Measurements from ENCODE around the gene NAALADL2. TPM values are rescaled to one million over a fixed set of nuclear protein-coding genes. Genes with fewer than 3 reads are reported as not detected.

Gene NAALADL2
- total RNA-seq, 1 donor from 2014 or later: 10.6 TPM

- DNase-seq: no peak
Observed at GRCh38 chr3:175695251-175695650, 836.1 kb downstream of the NAALADL2 start.

GRCh38 chr3:175702956-175703355, 843.8 kb downstream of the NAALADL2 start:
- DNase-seq: no peak

DNA sequence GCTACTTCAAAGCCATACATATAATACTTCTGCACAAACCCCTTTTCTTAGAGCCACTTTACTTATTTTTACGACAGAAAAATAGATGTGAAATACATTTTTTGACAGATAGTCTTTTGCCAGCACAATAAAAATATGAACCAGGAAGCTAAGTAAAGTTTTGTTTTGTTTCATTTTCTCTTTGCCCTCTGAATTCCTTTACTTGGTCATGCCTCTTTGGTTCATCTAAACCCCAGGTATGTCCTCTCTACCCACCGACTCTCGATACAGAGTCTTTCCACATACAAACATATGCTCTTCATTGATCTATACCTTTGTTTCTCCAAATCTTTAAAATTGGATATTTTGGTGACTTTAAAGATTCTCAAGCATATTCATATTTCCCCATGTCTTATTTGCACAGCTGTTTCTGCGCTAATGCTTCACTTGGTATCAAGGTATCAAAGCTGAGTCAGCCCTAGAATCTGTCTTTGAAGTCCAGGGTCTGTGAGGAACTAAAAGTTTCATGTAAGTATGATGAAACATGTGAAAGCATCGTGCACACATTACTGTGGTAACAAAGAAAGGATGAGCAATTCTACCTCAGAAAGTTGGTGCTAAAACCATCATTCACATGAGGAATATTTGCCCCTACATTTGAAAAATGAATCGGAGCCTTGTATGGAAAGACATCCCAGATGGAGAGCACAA, 845.4 kb downstream of the NAALADL2 start:
- DNase-seq: no peak

- no peak for DNase-seq
Observed at GRCh38 chr3:175713268-175713667, 854.1 kb downstream of the NAALADL2 start.

DNA sequence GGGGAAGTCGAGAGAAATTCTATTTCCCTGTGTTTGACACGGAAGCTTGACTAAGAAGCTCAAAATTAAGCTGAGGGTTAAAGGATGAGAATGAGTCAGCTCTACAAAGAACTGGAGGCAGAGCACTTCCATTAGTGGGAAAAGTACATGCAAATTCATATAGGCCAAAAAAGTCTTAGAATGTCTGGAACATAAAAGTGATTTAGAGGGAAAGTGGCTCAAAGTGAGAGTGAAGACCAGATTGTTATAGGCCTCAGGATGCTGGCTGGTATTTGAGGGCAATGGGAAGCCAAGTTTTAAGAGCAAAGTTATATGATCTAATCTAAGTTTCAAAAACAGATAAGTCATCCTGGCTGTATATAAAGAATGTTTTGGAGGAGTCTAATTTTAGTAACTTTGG, 857.3 kb downstream of the NAALADL2 start:
- no peak for DNase-seq

DNA sequence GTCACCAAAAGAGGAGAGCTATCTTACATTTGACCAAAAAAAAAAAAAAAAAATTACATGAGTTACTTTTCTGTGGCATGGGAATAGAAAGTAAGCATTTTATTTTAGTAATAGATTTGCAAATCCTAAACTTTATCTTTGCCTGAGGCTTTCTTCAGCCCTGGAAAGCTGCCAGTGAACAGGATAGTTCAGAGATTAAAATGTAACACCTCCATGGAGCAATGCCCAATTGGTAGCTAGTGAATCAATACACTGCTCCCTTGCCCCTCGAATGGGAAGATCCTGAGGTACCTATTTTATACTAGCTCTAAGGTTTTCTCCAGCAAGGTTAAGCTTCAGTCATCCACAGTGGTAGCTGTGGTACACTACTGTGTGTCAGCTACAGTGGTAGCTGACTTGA, 867.1 kb downstream of the NAALADL2 start:
- DNase-seq: no peak

DNA sequence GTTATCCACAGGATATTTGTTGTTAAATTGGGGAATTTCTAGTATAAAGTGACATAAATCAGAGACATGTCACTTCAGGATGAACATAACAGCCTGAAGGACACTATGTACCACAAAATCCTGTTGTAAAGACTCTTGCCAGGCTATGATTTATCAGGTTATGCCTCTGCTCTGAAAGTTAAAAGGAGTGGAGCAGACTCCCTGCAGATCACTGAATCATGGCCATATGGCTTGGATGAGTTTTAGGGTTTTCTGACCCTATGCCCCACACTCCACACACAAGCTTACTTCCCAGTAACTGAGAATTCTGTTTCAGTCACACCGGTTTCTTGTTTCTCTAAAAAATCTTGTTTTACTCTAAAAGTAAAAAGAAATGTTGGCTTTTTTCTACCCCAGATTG, 869.4 kb downstream of the NAALADL2 start:
- no peak for DNase-seq

GRCh38 chr3:175729466-175729865, 870.3 kb downstream of the NAALADL2 start:
- no peak for DNase-seq

- DNase-seq: no peak
Observed at GRCh38 chr3:175731543-175731942, 872.4 kb downstream of the NAALADL2 start.

DNA sequence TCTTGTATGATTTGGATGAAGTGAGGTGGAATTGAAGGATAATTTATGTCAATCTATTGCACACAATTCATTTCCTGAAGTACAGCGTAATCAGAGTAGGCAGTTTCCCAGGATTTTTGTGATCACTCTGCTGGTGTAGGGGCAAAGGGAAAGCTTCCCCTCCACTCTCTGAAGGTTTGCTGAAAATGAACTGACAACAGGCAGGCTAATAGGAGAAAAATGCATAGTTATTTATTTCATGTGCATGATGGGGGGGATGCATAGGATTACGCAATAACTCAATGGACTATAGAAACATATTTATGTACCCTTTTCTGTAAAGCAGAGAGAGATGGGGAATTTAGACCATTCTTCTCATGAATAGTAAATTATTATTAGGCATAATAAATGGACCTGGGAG, 872.9 kb downstream of the NAALADL2 start:
- DNase-seq: no peak

DNA sequence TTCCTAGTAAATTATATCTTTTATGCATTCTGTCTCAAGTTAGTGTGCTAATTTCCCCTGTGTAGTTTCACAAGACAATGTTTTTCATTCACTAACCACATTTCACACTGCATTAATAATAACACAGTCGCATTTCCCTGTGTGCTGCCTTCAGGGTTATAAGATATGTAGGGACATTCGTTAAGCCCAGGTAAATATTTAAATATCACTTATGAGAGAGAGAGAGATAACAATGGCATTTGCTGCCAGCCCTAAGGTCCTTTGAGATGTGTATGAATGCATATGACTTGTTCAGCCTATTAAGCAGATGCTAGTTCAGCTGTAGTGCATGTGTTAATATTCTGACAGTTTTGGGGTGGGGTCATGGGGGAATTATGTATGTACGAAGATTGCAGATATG, 876.7 kb downstream of the NAALADL2 start:
- no peak for DNase-seq

DNA sequence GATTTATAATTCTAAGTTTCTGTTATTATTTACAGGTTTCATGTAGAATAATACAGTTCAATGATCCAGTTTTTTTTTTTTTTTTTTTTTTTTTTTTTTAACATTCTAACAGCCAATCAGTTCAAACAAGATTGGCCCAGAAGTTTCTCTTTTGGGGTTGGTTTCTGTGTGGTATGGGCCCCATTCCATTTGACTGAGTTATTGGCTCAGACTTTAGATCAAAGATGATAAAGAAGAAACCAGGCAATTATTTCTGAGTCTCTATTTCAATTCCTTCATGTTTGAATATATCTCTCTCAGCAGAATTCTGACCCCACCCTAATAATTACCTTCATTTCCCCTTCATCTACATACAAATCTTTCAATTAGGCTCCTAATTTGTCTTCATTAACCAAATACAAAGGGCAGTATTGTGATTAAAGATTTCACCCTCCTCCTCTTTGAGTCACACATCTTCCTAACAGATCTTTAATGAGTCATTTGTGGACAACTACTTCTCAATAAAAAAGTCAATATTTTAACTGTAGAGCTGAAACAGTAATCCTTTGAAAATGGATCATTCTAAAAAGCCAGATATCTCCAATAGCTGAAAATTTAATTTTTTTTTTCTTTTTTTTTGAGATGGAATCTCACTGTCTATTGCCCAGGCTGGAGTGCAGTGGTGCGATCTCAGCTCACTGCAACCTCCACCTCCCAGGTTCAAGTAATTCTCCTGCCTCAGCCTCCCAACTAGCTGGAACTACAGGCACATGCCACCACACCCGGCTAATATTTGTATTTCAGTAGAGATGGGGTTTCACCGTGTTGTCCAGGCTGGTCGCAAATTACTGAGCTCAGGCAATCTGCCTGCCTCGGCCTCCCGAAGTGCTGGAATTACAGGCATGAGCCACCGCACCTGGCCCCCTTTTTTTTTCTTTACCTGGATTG, 878.8 kb downstream of the NAALADL2 start:
- no peak for DNase-seq

GRCh38 chr3:175741951-175742350, 882.8 kb downstream of the NAALADL2 start:
- DNase-seq: no peak

DNA sequence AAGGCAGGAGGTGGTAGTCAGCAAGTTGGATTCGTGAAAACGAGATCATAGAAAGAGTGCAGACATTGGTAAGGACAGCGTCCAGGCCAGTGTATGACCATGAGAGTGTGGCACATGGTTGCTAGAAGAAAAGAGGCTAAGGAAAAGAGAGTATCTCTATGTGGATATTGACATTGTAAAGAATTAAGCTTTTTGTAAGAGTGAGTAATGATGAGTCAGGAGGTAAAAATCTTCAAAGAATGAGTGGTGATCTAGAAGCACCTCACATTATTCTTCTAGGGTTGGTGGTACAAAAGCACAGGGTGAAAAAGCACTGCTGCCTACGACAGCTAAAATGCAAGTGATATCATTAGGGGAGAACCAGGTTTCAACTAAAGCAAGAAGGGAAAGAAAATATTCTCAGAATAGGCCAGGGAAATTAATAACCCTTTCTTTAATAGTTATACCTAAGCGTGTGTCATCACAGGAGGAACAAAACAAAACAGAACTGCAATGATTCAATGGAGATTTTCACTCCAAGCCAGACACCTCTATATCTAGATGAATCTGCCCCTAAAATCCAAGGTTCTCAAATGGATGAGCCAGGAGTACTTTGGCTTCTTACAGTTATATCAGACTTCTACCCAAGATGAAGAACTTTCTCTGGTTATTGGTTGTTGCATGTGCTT, 884.7 kb downstream of the NAALADL2 start:
- no peak for DNase-seq

DNA sequence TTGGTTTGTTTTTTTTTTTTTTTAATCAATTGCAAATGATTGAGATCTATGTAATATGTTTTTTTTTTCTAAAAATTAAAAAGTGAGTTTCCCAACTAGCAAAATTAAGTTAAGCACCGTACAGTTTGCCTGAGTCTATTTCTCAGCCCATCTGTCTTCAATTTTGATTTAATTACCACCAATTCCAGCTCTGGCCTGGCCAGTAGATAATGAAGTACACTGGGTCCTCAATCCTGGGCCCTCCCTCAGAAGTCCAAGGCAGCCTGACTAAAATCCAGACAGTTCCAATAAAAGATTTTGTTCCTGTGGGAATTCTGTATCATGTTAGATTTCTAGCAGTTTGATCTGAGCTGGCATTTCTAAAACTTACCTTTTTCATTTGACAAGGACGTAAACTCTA, 887.2 kb downstream of the NAALADL2 start:
- DNase-seq: no peak

DNA sequence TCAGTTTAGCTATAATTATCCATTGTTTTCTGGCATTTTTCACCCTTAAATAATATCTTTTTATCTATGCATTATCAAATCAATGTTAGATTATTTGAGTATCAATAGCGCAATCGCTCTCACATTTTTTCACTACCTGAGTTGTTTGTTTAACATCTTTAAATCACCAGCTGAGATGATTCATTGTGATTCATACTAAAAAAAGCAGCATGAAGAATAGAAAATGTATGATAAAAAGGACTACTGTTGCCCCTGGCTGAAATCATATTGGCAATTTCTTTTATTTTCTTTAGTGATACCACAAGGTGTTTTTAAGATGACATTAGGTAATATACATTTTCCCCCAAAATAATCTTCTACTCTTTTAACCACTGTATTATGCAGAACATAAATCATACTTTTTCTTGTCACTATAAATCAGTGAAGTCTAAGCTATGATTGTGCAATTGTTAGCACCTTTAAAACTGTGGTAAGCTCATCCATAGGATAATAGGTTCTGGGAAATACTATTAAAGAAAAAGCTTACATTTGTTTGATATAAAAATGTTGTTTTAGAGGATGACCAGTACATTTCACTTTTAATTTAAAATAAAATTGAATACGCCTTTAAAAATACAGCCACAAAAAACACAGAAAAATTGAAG, 889.1 kb downstream of the NAALADL2 start:
- DNase-seq: no peak

GRCh38 chr3:175749981-175750380, 890.8 kb downstream of the NAALADL2 start:
- DNase-seq: no peak

GRCh38 chr3:175751089-175751488, 892.0 kb downstream of the NAALADL2 start:
- DNase-seq: no peak

DNA sequence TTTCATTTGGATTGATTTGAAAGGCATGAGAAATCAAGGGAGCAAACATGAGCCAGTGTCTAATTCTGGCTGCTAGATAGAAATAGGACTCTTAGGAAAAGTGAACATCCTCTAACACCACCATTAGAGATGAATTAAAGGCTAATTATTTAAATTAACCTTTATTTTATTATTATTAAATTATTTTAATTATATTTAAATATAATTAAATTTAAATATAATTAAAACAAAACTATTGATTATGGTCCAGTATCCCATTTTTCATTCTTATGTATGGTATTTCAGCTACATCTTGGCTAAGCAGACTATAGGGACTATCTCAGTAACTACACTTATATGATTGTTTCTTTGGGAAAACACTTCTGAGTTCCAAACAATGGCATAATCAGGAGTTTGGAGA, 904.8 kb downstream of the NAALADL2 start:
- no peak for DNase-seq

- no peak for DNase-seq
Observed at GRCh38 chr3:175764722-175765121, 905.6 kb downstream of the NAALADL2 start.

DNA sequence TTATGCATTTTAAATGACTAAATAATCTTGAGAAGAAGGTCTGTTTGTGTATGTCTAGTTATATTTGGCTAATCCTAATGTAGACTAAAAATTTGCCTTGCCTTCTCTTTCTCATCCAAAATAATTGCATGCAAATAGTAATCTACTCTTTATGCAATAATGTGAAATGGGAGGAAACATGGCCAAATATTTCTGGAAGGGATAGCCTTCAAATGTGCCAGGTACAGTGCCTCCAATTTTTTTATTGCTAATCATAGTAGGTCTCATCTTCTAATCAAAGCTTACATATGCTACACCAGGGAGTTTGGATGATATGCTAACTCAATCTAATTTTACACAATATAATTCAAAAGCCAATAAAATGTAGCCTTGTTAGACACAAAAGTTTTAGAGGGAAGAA, 911.3 kb downstream of the NAALADL2 start:
- DNase-seq: no peak

DNA sequence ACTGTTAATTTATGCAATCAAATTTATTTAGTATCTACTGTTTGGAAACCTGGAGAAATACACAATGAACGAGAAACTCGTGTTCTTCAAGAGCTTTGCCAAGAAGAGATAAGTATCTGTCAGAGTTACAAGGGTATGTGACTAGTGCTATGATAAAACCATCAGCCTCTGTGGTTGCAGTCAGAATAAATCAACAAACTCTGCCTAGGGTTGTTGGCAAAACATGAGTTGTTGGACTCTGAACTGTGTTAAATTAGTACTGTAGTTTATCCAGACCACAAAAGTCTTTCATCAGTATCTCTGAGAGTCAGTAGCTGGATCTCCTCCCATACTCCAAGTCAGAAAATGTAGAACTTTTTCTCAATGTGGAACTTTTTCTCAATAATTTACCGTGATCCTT, 918.4 kb downstream of the NAALADL2 start:
- DNase-seq: no peak

DNA sequence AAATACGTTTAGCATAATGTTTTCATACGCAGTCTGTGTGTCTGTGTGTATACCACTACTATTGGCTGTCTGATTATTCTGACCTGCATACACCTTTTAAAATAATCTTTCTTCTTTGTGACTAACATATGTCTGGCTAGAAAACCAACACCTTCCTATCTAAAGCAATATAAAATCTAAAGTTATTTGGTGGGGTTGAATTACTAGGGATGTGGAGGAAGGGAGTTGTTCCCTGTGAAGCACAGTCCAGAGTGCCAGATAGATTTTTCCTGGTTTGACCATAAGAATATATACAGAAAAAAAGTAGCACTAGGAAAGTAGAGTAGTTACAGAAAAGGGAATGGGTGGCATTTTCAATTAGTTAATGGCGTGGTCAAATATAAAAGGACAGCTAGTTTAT, 918.8 kb downstream of the NAALADL2 start:
- no peak for DNase-seq
